Esophagus muscularis mucosa (tissue), 4 donors: ENCODE results near the gene PRR7. TPM values are rescaled to one million over a fixed set of nuclear protein-coding genes. Genes with fewer than 3 reads are reported as not detected.
"Not testable (repeated sequence)": the region's sequence is repeated elsewhere in the genome, so short reads cannot be mapped to it uniquely, and the experiment has no call there.

Source experiments
- DNase-seq: peaks from one replicate; pipeline ENCODE4 v3.0.0-alpha.2; 2017; ENCODE audit errors: extremely low spot score
- H3K27ac ChIP-seq, 4 donors: fragments of 200-600 bp; sonication (generic); replicated peaks in 1 of 4; 1 replicate in 3 of 4; 2 replicates in 1 of 4; pipeline ENCODE4 v1.5.1; 2016 to 2019; ENCODE audit warnings: mild to moderate bottlenecking in 1 of 4
- H3K27me3 ChIP-seq, 4 donors: fragments of 200-600 bp; sonication (generic); one replicate each; pipeline versions ENCODE4 v1.5.1 to v1.6.0; 2016 to 2019
- H3K36me3 ChIP-seq, 4 donors: fragments of 200-600 bp; sonication (generic); one replicate each; pipeline ENCODE4 v1.5.1; 2016 to 2019
- H3K4me1 ChIP-seq, 4 donors: fragments of 200-600 bp; sonication (generic); one replicate each; pipeline ENCODE4 v1.5.1; 2016 to 2019
- H3K4me3 ChIP-seq, 4 donors: fragments of 200-600 bp; sonication (generic); 1 replicate in 2 of 4; 2 replicates in 2 of 4; pipeline ENCODE4 v1.5.1; 2016 to 2019; ENCODE audit warnings: mild to moderate bottlenecking in 4 of 4, moderate library complexity in 1 of 4
- H3K9me3 ChIP-seq, 4 donors: fragments of 200-600 bp; sonication (generic); 1 replicate in 3 of 4; 2 replicates in 1 of 4; pipeline ENCODE4 v1.5.1; 2016 to 2019
- EP300 ChIP-seq: sonication (generic); formaldehyde crosslinking; IDR thresholded peaks from one replicate; pipeline ENCODE4 v1.6.1; 2017; ENCODE audit warnings: antibody characterized with exemption
- POLR2A ChIP-seq: fragments of 450-650 bp; IDR thresholded peaks from one replicate; pipeline ENCODE4 v1.6.1; 2017; ENCODE audit warnings: antibody characterized with exemption, moderate library complexity, mild to moderate bottlenecking, low read depth
- POLR2AphosphoS5 ChIP-seq, 2 donors: sonication (generic); formaldehyde crosslinking; IDR thresholded peaks; one replicate each; pipeline ENCODE4 v1.6.1; 2017; ENCODE audit warnings: antibody characterized with exemption in 2 of 2
- WGBS: methylation state at CpG from one replicate; pipeline ENCODE4 v1.1.5; 2018; 5-methylcytosine and 5-hydroxymethylcytosine counted together
- intact Hi-C: fragments of 100-400 bp; cut with DNase I; formaldehyde crosslinking; loops from one replicate; pipeline ENCODE4 v1.15.1; 2023
- total RNA-seq, 4 donors: library from RNA; depleted of rRNA; stranded (reverse); fragments of >200 nt; gene quantifications; one replicate each; pipeline versions ENCODE4 v1.1.0 to v1.2.1, GENCODE V29; 2016
- TF ChIP-seq, protein P1 (sequence below), 3 experiments: fragments of 200-600 bp in 2 of 3; fragments of 450-650 bp in 1 of 3; sonication (generic) in 2 of 3; IDR thresholded peaks; one replicate each; pipeline ENCODE4 v1.5.1; 2017 to 2019; ENCODE audit warnings: antibody characterized with exemption in 3 of 3, mild to moderate bottlenecking in 2 of 3, moderate library complexity in 1 of 3

Gene PRR7
- total RNA-seq, 4 donors from 2014 or later = 0.42 to 2.5 (median 1.6) TPM

DNA sequence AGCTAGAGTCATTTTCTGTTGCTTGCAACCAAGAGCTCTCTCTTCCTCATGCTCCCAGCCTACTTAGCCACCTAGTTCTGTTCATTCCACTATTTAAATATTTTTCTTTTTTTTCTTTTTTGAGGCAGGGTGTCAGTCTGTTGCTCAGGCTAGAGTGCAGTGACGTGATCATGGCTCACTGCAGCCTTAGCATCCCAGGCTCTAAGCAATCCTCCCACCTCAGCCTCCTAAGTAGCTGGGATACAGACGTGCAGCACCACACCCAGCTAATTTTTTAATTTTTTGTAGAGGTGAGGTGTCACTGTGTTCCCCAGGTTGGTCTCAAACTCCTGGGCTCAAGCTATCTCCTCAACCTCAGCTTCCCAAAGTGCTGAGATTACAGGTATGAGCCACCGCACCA is 32.1 kb upstream of the PRR7 start:
- peaks cover 0 to 11% (median 5%) of the 10 kb centered on the region in 4 donors for H3K4me1 ChIP-seq
- no peak overlapping the region for H3K27ac ChIP-seq
- H3K4me3 ChIP-seq = no peak overlapping the region
- TF ChIP-seq, protein P1, sequence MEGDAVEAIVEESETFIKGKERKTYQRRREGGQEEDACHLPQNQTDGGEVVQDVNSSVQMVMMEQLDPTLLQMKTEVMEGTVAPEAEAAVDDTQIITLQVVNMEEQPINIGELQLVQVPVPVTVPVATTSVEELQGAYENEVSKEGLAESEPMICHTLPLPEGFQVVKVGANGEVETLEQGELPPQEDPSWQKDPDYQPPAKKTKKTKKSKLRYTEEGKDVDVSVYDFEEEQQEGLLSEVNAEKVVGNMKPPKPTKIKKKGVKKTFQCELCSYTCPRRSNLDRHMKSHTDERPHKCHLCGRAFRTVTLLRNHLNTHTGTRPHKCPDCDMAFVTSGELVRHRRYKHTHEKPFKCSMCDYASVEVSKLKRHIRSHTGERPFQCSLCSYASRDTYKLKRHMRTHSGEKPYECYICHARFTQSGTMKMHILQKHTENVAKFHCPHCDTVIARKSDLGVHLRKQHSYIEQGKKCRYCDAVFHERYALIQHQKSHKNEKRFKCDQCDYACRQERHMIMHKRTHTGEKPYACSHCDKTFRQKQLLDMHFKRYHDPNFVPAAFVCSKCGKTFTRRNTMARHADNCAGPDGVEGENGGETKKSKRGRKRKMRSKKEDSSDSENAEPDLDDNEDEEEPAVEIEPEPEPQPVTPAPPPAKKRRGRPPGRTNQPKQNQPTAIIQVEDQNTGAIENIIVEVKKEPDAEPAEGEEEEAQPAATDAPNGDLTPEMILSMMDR (IDR thresholded peaks at IDR 0.05) = no peak
- no peaks in the 10 kb centered on the region for H3K9me3 ChIP-seq
- no peaks in the 10 kb centered on the region for H3K27me3 ChIP-seq
- 93% methylated on average over 3 of the region's 3 CpGs for WGBS
- no peaks in the 10 kb centered on the region for H3K36me3 ChIP-seq
- intact Hi-C loops = no loop called here
- DNase-seq = no peak

DNA sequence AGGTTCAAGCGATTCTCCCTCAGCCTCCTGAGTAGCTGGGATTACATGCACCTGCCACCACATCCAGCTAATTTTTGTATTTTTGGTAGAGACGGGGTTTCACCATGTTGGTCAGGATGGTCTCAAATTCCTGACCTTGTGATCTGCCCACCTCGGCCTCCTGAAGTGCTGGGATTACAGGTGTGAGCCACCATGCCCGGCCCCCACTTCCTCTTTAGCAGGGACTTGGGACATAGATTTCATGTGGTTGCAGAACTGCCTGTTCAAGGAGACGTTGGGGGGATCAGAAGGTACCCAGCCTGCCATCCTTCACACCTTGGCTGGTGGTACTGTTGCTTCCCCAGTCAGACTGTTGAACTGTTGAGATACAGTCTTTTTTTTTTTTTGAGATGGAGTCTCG is 29.5 kb upstream of the PRR7 start:
- DNase-seq, intact Hi-C loops, H3K4me3 ChIP-seq, H3K27me3 ChIP-seq, H3K27ac ChIP-seq, H3K9me3 ChIP-seq, H3K36me3 ChIP-seq: not testable (repeated sequence)
- 95% methylated on average over 6 of the region's 6 CpGs for WGBS
- peaks cover 0 to 11% (median 5%) of the 10 kb centered on the region in 4 donors for H3K4me1 ChIP-seq

DNA sequence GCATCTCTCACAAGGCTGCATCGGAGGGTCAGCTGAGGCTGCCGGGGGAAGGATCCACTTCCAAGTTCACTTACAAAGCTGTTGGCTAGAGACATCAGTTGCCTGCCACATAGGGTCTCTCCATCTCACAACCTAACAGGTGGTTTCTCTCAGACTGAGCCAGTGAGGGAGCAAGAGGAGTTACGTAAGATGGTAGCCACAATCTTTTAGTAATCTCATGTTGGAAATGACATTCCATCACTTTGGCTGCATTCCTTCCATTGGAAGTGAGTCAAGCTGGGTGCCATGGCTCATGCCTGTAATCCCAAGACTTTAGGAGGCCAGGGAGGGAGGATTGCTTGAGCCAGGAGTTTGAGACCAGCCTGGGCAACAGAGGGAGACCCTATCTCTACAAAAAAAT is 27.6 kb upstream of the PRR7 start:
- Histone ChIP-seq H3K36me3 (no peaks in the 10 kb centered on the region), H3K9me3 (no peaks in the 10 kb centered on the region), H3K4me3 (no peak overlapping the region), H3K4me1 (peaks cover 0 to 11% (median 5%) of the 10 kb centered on the region in 4 donors), H3K27ac (no peak overlapping the region), H3K27me3 (no peaks in the 10 kb centered on the region)
- WGBS = 69% methylated on average over 1 of the region's 3 CpGs
- DNase-seq = no peak
- intact Hi-C loops = no loop called here
- TF ChIP-seq POLR2AphosphoS5 (IDR thresholded peaks at IDR 0.05) (no peak), POLR2A (no peak), EP300 (no peak)
- TF ChIP-seq, protein P1 (IDR thresholded peaks at IDR 0.05) = no peak

DNA sequence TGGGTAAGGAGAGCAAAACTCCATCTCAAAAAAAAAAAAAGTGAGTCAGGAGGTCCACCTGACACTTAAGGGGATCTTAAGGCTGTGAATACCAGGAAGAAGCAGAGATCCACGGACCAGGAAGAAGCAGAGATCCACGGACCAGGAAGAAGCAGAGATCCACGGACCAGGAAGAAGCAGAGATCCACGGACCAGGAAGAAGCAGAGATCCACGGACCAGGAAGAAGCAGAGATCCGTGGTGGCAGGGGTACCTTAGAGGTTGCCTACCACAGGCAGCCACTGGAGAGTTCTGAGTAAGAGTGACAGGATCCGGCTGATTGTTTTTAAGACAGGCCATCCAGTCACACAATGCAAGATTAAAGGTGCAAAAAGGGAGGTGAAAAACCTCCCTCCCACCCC is 26.1 kb upstream of the PRR7 start:
- DNase-seq, H3K27ac ChIP-seq, H3K9me3 ChIP-seq, intact Hi-C loops, H3K4me3 ChIP-seq, H3K27me3 ChIP-seq, H3K36me3 ChIP-seq: not testable (repeated sequence)
- 88% methylated on average over 7 of the region's 7 CpGs for WGBS
- H3K4me1 ChIP-seq = peaks cover 2 to 15% (median 9%) of the 10 kb centered on the region in 4 donors

DNA sequence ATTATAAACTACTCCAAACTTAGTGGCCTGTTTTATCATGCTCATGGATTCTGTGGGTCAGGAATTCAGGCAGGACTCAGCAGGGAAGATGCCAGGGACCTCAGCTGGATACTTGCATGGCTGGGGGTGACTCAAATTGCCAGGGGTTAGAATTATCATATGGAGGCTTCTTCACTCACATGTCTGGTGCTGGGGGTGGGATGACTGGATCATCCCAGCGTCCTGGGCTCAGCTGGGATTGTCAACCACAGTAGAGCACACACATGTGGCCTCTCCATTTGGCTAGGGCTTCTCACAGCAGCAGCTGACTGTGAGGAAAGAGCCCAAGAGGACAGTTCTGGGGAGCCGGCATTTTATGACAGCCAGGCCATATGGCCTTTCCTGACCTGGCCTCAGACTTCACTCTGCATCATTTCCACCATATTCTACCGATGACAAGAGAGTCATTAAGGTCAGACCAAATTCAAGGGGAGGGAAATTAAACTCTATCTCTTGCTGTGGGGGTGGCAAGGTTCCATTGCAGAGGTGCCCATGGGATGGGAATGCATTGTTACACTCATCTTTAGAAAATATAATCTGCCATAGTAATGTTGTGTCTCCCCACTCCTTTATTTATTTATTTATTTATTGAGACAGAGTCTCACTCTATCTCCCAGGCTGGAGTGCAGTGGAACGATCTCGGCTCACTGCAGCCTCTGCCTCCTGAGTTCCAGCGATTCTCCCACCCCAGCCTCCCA is 25.4 kb upstream of the PRR7 start:
- H3K9me3 ChIP-seq = no peaks in the 10 kb centered on the region
- H3K27me3 ChIP-seq = no peaks in the 10 kb centered on the region
- TF ChIP-seq POLR2AphosphoS5 (IDR thresholded peaks at IDR 0.05) (no peak), EP300 (no peak), POLR2A (no peak)
- TF ChIP-seq, protein P1 (IDR thresholded peaks at IDR 0.05) = no peak
- intact Hi-C loops = no loop called here
- H3K4me1 ChIP-seq = peaks cover 5 to 16% (median 11%) of the 10 kb centered on the region in 4 donors
- no peak overlapping the region for H3K4me3 ChIP-seq
- no peaks in the 10 kb centered on the region for H3K36me3 ChIP-seq
- no peak overlapping the region for H3K27ac ChIP-seq
- 78% methylated on average over 6 of the region's 6 CpGs for WGBS
- no peak for DNase-seq

DNA sequence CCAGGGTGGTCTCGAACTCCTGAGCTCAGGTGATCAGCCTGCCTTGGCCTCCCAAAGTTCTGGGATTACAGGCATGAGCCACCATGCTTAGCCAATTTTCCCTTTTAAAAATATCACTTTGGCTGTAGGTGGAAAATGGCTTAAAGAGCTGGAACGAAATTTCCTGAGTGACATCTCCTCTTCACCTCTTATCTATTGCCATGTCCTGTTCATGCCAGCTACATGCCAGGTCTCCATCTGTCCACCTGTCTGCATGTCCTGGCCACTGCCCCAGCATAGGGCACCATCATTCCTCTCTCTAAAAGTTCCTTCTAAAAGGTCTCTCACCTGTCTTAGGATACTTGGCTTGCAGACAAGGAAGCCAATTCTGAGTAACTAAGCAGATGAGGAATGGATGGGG is 22.9 kb upstream of the PRR7 start:
- DNase-seq = no peak
- Histone ChIP-seq H3K9me3 (no peaks in the 10 kb centered on the region), H3K4me1 (peaks cover 19 to 26% (median 25%) of the 10 kb centered on the region in 4 donors), H3K27ac (no peak overlapping the region), H3K27me3 (no peaks in the 10 kb centered on the region), H3K36me3 (no peaks in the 10 kb centered on the region), H3K4me3 (no peak overlapping the region)
- intact Hi-C loops = no loop called here
- 90% methylated on average over 2 of the region's 2 CpGs for WGBS
- TF ChIP-seq EP300 = no peak
- TF ChIP-seq, protein P1 (IDR thresholded peaks at IDR 0.05) = no peak
- no peak for TF ChIP-seq POLR2A
- no peak for TF ChIP-seq POLR2AphosphoS5 (IDR thresholded peaks at IDR 0.05)
